ENCODE data around the gene ITPR2. TPM values are rescaled to one million over a fixed set of nuclear protein-coding genes. Genes with fewer than 3 reads are reported as not detected.

ITPR2 gene
- total and polyA plus RNA-seq, 2 of the 13 experiments (the other 11 are each of a cell fraction or from before 2014, with no cell fraction given) = 31.9 to 81.9 TPM

DNA sequence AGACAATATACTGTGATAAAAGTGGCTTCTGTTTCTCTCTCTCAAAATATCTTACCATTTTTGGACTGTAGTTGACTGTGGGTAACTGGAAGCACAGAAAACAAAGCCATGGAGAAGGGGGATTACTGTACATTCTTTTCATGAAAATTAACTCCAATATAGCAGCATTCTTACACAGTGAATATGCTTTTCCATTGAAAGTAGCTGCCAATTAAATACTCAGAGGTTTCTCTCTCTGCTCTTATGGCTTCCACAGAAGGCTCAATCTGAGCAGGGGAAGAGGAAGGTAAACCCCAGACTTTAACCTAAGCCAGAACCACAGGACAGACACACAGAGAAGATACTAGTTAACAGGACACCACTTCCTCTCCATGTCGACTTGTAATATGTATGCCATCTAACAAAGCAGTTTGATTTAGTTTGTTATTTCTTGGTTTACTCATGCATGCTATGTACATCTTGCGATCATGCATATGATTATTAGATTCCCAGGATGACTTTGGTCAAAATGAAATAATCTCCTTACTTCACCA is 487.5 kb downstream of the ITPR2 start:
- H3K4me1 ChIP-seq (ENCODE audit: insufficient read depth, low read length) = no peaks in the 10 kb centered on the region
- ChIA-PET POLR2A (no interaction called here), CTCF (ENCODE audit: low intra/inter-chr PET ratio, low total read pairs) (no interaction called here)
- no peak for ATAC-seq
- DNase-seq (ENCODE audit: low spot score) = no peak
- intact Hi-C loops (cut with micrococcal nuclease; ENCODE audit: unreplicated experiment) = no loop called here
- no peak for FAIRE-seq
- in situ Hi-C loops (cut with HindIII; ENCODE audit: extremely low pct_ligation_motif_present, low pct_unique_long_range_greater_than_20kb) = no loop called here
- 96% methylated on average over 2 of the region's 2 CpGs for WGBS (ENCODE audit: low lambda C conversion rate)
- no peak overlapping the region for H3K9ac ChIP-seq (ENCODE audit: insufficient read depth, low read depth, low read length)
- no peaks in the 10 kb centered on the region for H3K79me2 ChIP-seq (ENCODE audit: insufficient read depth, low read length)
- H3K36me3 ChIP-seq (replicated peaks in 1 of 2; ENCODE audit: control insufficient read depth in 1 of 2, insufficient read depth in 2 of 2, low read length in 2 of 2) = peaks cover 14 to 22% of the 10 kb centered on the region in 2 experiments; a peak in 4 of 5 replicates
- no peak overlapping the region for H3K4me2 ChIP-seq (ENCODE audit: low read depth, low read length)
- H3K27me3 ChIP-seq (ENCODE audit: control insufficient read depth in 1 of 2, insufficient read depth in 2 of 2, low read length in 2 of 2) = no peaks in the 10 kb centered on the region
- no TSS peak for BruUV-seq (replicated peaks)
- H3K27ac ChIP-seq (ENCODE audit: extremely low read length, insufficient read depth, low read length) = no peak overlapping the region
- H3K9me3 ChIP-seq (ENCODE audit: low read length) = no peaks in the 10 kb centered on the region
- H3K4me3 ChIP-seq (replicated peaks in 1 of 3; ENCODE audit: insufficient read depth in 1 of 3, low read depth in 2 of 3, low read length in 3 of 3) = no peak overlapping the region
- H2AFZ ChIP-seq (ENCODE audit: low read length) = no peak overlapping the region
- H4K20me1 ChIP-seq (ENCODE audit: insufficient read depth, low read length) = no peaks in the 10 kb centered on the region
- no peak for TF ChIP-seq RELA (CRISPR knock-in tag; IDR thresholded peaks at IDR 0.05)
- TF ChIP-seq SIX1 (CRISPR knock-in tag; IDR thresholded peaks at IDR 0.05; ENCODE audit: borderline replicate concordance) = no peak
- TF ChIP-seq, protein P1, sequence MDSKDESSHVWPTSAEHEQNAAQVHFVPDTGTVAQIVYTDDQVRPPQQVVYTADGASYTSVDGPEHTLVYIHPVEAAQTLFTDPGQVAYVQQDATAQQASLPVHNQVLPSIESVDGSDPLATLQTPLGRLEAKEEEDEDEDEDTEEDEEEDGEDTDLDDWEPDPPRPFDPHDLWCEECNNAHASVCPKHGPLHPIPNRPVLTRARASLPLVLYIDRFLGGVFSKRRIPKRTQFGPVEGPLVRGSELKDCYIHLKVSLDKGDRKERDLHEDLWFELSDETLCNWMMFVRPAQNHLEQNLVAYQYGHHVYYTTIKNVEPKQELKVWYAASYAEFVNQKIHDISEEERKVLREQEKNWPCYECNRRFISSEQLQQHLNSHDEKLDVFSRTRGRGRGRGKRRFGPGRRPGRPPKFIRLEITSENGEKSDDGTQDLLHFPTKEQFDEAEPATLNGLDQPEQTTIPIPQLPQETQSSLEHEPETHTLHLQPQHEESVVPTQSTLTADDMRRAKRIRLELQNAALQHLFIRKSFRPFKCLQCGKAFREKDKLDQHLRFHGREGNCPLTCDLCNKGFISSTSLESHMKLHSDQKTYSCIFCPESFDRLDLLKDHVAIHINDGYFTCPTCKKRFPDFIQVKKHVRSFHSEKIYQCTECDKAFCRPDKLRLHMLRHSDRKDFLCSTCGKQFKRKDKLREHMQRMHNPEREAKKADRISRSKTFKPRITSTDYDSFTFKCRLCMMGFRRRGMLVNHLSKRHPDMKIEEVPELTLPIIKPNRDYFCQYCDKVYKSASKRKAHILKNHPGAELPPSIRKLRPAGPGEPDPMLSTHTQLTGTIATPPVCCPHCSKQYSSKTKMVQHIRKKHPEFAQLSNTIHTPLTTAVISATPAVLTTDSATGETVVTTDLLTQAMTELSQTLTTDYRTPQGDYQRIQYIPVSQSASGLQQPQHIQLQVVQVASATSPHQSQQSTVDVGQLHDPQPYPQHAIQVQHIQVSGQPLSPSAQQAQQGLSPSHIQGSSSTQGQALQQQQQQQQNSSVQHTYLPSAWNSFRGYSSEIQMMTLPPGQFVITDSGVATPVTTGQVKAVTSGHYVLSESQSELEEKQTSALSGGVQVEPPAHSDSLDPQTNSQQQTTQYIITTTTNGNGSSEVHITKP (CRISPR knock-in tag; IDR thresholded peaks at IDR 0.05; ENCODE audit: low read depth) = no peak
- TF ChIP-seq, protein P2, sequence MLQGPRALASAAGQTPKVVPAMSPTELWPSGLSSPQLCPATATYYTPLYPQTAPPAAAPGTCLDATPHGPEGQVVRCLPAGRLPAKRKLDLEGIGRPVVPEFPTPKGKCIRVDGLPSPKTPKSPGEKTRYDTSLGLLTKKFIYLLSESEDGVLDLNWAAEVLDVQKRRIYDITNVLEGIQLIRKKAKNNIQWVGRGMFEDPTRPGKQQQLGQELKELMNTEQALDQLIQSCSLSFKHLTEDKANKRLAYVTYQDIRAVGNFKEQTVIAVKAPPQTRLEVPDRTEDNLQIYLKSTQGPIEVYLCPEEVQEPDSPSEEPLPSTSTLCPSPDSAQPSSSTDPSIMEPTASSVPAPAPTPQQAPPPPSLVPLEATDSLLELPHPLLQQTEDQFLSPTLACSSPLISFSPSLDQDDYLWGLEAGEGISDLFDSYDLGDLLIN (CRISPR knock-in tag; IDR thresholded peaks at IDR 0.05; ENCODE audit: borderline replicate concordance) = no peak
- TF ChIP-seq, protein P3, sequence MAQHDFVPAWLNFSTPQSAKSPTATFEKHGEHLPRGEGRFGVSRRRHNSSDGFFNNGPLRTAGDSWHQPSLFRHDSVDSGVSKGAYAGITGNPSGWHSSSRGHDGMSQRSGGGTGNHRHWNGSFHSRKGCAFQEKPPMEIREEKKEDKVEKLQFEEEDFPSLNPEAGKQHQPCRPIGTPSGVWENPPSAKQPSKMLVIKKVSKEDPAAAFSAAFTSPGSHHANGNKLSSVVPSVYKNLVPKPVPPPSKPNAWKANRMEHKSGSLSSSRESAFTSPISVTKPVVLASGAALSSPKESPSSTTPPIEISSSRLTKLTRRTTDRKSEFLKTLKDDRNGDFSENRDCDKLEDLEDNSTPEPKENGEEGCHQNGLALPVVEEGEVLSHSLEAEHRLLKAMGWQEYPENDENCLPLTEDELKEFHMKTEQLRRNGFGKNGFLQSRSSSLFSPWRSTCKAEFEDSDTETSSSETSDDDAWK (CRISPR knock-in tag; IDR thresholded peaks at IDR 0.05) = no peak
- TF ChIP-seq, protein P4, sequence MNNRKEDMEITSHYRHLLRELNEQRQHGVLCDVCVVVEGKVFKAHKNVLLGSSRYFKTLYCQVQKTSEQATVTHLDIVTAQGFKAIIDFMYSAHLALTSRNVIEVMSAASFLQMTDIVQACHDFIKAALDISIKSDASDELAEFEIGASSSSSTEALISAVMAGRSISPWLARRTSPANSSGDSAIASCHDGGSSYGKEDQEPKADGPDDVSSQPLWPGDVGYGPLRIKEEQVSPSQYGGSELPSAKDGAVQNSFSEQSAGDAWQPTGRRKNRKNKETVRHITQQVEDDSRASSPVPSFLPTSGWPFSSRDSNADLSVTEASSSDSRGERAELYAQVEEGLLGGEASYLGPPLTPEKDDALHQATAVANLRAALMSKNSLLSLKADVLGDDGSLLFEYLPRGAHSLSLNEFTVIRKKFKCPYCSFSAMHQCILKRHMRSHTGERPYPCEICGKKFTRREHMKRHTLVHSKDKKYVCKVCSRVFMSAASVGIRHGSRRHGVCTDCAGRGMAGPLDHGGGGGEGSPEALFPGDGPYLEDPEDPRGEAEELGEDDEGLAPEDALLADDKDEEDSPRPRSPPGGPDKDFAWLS (CRISPR knock-in tag; IDR thresholded peaks at IDR 0.05; ENCODE audit: borderline replicate concordance) = no peak
- TF ChIP-seq, protein P5, sequence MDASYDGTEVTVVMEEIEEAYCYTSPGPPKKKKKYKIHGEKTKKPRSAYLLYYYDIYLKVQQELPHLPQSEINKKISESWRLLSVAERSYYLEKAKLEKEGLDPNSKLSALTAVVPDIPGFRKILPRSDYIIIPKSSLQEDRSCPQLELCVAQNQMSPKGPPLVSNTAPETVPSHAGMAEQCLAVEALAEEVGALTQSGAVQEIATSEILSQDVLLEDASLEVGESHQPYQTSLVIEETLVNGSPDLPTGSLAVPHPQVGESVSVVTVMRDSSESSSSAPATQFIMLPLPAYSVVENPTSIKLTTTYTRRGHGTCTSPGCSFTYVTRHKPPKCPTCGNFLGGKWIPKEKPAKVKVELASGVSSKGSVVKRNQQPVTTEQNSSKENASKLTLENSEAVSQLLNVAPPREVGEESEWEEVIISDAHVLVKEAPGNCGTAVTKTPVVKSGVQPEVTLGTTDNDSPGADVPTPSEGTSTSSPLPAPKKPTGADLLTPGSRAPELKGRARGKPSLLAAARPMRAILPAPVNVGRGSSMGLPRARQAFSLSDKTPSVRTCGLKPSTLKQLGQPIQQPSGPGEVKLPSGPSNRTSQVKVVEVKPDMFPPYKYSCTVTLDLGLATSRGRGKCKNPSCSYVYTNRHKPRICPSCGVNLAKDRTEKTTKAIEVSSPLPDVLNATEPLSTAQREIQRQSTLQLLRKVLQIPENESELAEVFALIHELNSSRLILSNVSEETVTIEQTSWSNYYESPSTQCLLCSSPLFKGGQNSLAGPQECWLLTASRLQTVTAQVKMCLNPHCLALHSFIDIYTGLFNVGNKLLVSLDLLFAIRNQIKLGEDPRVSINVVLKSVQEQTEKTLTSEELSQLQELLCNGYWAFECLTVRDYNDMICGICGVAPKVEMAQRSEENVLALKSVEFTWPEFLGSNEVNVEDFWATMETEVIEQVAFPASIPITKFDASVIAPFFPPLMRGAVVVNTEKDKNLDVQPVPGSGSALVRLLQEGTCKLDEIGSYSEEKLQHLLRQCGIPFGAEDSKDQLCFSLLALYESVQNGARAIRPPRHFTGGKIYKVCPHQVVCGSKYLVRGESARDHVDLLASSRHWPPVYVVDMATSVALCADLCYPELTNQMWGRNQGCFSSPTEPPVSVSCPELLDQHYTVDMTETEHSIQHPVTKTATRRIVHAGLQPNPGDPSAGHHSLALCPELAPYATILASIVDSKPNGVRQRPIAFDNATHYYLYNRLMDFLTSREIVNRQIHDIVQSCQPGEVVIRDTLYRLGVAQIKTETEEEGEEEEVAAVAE (CRISPR knock-in tag; IDR thresholded peaks at IDR 0.05; ENCODE audit: borderline replicate concordance) = no peak
- TF ChIP-seq, protein P6, sequence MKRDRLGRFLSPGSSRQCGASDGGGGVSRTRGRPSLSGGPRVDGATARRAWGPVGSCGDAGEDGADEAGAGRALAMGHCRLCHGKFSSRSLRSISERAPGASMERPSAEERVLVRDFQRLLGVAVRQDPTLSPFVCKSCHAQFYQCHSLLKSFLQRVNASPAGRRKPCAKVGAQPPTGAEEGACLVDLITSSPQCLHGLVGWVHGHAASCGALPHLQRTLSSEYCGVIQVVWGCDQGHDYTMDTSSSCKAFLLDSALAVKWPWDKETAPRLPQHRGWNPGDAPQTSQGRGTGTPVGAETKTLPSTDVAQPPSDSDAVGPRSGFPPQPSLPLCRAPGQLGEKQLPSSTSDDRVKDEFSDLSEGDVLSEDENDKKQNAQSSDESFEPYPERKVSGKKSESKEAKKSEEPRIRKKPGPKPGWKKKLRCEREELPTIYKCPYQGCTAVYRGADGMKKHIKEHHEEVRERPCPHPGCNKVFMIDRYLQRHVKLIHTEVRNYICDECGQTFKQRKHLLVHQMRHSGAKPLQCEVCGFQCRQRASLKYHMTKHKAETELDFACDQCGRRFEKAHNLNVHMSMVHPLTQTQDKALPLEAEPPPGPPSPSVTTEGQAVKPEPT (CRISPR knock-in tag; IDR thresholded peaks at IDR 0.05; ENCODE audit: low read depth) = no peak
